Stimulated activated CD4-positive, alpha-beta T cell treated with anti-CD3 and anti-CD28 coated beads, Interleukin-1b, Interleukin-23, amount 100 ng/mL, for 24 hours (primary cell): ENCODE results near the gene IP6K3.

Source experiments
- DNase-seq, 4 experiments: peaks; one replicate each; pipeline ENCODE4 v3.0.0-alpha.2; 2020; ENCODE audit warnings: low read depth in 4 of 4, low spot score in 1 of 4

The IP6K3 gene

GRCh38 chr6:33677143-33677660, 69.5 kb downstream of the IP6K3 start:
- no peak for DNase-seq

GRCh38 chr6:33676416-33677142, 70.1 kb downstream of the IP6K3 start:
- no peak for DNase-seq

GRCh38 chr6:33675968-33676367, 70.7 kb downstream of the IP6K3 start:
- DNase-seq = no peak

- no peak for DNase-seq
These were observed 72.9 kb downstream of the IP6K3 start for GRCh38 chr6:33673851-33674250.

- DNase-seq = no peak
These were observed 73.9 kb downstream of the IP6K3 start for GRCh38 chr6:33672808-33673207.

- DNase-seq = no peak
These were observed 75.0 kb downstream of the IP6K3 start for GRCh38 chr6:33671744-33672072.
